Brain microvascular endothelial cell (primary cell): ENCODE data around the gene SBNO2.

Experiments used
- DNase-seq: peaks from one replicate; pipeline ENCODE4 v3.0.0-alpha.2; 2020
- H3K27ac ChIP-seq: fragments of 250-450 bp; sonication (Bioruptor Pico); 2 replicates; pipeline ENCODE4 v1.5.1; 2020; ENCODE audit warnings: mild to moderate bottlenecking, moderate library complexity
- H3K27me3 ChIP-seq: fragments of 250-450 bp; sonication (Bioruptor Pico); replicated peaks from 2 replicates; pipeline ENCODE4 v1.5.1; 2020; ENCODE audit warnings: mild to moderate bottlenecking
- H3K36me3 ChIP-seq: fragments of 250-450 bp; sonication (Bioruptor Pico); replicated peaks from 2 replicates; pipeline ENCODE4 v1.5.1; 2020; ENCODE audit warnings: mild to moderate bottlenecking
- H3K4me3 ChIP-seq: 2 replicates; pipeline ENCODE4 v1.5.1; 2011; ENCODE audit warnings: low read depth, mild to moderate bottlenecking, control low read depth, low read length, moderate library complexity
- in situ Hi-C: cut with HindIII; loops from 2 replicates; pipeline ENCODE4 v1.10.0; 2017; ENCODE audit warnings: low sequenced_read_pairs, low pct_ligation_motif_present
- TF ChIP-seq, protein P1 (sequence below): IDR thresholded peaks from 2 replicates; pipeline ENCODE4 v1.5.1; 2011; ENCODE audit warnings: low read depth, mild to moderate bottlenecking, moderate library complexity, low read length, control low read depth, inconsistent platforms; ENCODE audit errors: missing control alignments

SBNO2 gene

DNA sequence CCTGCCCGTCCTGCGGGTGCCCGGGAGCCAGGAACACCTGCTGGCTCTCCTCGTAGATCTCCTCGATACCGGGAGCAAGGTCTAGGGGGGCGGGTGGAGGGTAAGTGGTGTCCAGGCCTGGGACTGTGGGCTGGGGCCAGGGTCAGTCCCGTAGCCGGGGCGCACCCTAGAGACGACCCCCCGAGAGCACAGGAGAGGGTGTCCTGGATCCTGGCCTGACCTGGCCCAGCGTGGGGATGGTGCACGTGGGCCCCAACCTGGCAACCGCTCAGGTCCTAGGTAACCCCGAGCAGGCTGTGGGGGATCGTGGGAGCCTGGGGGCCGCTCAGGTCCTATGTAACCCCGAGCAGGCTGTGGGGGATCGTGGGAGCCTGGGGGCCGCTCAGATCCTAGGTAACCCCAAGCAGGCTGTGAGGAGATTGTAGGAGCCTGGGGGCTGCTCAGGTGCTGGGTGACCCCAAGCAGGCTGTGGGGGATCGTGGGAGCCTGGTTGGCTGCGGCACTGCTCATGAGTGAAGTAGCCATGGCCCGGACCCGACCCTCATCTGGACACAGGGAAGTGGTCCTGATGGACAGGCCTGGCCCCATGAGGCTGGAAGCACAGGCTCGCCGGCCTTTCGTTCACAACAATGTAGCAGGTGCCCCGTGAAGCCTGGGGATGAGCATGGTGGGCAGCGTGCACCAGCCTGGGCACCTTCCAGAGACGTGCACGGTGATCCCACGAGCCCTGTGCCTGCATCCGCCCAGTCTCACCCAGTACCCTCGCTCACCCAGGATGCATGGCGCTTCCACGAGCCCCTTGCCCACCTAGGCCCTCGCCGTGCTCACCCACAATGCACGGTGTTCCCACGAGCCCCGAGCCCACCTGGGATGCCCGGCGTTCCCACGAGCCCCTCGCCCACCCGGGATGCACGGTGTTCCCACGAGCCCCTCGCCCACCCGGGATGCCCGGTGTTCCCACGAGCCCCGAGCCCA is 64.1 kb downstream of the SBNO2 start:
- in situ Hi-C loops = loop anchor here (25.0 kb wide), 1 partner anchor 127 kb away; the partner anchor contains the start of genes ATP5F1D, CBARP and MIDN
- Histone ChIP-seq H3K4me3 (no peak overlapping the region), H3K27me3 (no peaks in the 10 kb centered on the region), H3K27ac (no peak overlapping the region), H3K36me3 (peaks cover 67% of the 10 kb centered on the region)
- DNase-seq = no peak
- TF ChIP-seq, protein P1, sequence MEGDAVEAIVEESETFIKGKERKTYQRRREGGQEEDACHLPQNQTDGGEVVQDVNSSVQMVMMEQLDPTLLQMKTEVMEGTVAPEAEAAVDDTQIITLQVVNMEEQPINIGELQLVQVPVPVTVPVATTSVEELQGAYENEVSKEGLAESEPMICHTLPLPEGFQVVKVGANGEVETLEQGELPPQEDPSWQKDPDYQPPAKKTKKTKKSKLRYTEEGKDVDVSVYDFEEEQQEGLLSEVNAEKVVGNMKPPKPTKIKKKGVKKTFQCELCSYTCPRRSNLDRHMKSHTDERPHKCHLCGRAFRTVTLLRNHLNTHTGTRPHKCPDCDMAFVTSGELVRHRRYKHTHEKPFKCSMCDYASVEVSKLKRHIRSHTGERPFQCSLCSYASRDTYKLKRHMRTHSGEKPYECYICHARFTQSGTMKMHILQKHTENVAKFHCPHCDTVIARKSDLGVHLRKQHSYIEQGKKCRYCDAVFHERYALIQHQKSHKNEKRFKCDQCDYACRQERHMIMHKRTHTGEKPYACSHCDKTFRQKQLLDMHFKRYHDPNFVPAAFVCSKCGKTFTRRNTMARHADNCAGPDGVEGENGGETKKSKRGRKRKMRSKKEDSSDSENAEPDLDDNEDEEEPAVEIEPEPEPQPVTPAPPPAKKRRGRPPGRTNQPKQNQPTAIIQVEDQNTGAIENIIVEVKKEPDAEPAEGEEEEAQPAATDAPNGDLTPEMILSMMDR = no peak

DNA sequence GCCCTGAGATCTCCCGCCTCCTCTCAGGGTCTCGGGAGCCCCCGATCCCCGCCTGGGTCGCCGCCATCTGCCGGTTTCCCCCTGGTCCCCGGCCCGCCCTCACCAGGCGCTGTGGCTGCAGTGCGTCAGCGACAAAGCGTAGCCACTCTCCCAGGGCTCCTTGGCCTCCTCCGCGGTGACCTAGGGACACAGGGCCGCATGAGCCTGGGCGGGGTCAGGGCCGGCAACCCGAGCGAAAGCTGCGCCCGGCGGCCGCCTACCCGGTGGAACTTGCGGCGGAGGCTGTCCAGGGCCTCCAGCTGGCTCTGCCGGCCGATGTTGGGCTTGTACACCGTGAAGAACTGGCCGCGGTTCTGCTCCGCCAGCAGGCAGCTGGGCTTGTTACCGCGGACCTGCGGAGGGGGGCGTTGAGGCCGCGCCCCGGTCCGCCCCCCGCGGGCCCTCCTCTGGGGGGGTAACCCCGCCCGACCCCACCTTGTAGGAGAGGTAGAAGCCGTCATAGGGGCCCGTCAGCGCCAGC is 65.0 kb downstream of the SBNO2 start:
- peaks cover 59% of the 10 kb centered on the region for H3K36me3 ChIP-seq
- H3K4me3 ChIP-seq = no peak overlapping the region
- no peak overlapping the region for H3K27ac ChIP-seq
- TF ChIP-seq, protein P1 = no peak
- no peak for DNase-seq
- in situ Hi-C loops = loop anchor here (25.0 kb wide), 1 partner anchor 128 kb away; the partner anchor contains the start of genes ATP5F1D, CBARP and MIDN
- H3K27me3 ChIP-seq = no peaks in the 10 kb centered on the region

DNA sequence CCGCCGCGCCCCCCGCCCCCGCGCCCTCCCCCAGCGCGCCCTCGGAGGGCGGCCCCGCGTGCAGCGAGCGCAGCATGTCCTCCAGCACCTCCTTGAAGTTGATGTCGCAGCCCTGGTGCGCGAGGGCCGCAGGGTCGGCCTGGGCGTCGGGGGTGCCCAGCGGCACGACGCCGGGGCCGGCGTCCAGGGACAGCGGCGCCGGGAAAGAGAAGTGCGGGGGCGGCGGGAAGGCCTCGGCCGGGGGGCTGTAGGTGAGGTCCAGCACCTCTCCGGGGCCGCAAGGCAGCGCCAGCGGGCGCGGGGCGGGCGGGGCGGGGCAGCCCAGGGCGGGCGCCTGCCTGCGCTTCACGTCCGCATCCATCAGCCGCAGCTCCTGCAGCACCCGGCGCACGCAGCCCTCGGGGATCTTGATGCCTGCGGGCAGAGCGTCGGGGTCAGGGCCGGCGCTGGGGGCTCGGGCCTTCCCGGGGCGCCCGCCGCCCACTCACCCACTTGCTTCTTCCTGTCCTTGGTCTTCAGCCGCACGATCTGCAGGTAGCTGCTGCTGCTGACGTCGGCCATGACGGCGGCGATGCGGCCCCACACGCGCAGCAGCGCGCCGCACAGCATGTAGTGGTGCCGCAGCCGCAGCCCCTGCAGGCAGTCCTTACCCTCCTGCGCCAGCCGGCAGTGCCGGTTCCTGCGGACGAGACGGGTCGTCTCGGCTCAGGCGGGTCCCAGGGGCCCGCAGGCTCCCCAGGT is 65.6 kb downstream of the SBNO2 start:
- no peaks in the 10 kb centered on the region for H3K27me3 ChIP-seq
- TF ChIP-seq, protein P1 = no peak
- H3K36me3 ChIP-seq = peaks cover 53% of the 10 kb centered on the region
- in situ Hi-C loops = loop anchor here (25.0 kb wide), 1 partner anchor 129 kb away; the partner anchor contains the start of genes ATP5F1D, CBARP and MIDN
- no peak for DNase-seq
- no peak overlapping the region for H3K27ac ChIP-seq
- H3K4me3 ChIP-seq = no peak overlapping the region

GRCh38 chr19:1107661-1108261 is 66.3 kb downstream of the SBNO2 start:
- DNase-seq = no peak
- Histone ChIP-seq H3K27me3 (no peaks in the 10 kb centered on the region), H3K4me3 (no peak overlapping the region), H3K36me3 (peaks cover 49% of the 10 kb centered on the region), H3K27ac (no peak overlapping the region)
- TF ChIP-seq, protein P1 = no peak
- in situ Hi-C loops = loop anchor here (25.0 kb wide), 1 partner anchor 130 kb away; the partner anchor contains the start of genes ATP5F1D, CBARP and MIDN
